ENCODE data around the gene CALHM6. TPM values are rescaled to one million over a fixed set of nuclear protein-coding genes. Genes with fewer than 3 reads are reported as not detected.

The CALHM6 gene
- total and polyA plus RNA-seq, 2 experiments from 2014 or later = 1.2 to 1.6 TPM

DNA sequence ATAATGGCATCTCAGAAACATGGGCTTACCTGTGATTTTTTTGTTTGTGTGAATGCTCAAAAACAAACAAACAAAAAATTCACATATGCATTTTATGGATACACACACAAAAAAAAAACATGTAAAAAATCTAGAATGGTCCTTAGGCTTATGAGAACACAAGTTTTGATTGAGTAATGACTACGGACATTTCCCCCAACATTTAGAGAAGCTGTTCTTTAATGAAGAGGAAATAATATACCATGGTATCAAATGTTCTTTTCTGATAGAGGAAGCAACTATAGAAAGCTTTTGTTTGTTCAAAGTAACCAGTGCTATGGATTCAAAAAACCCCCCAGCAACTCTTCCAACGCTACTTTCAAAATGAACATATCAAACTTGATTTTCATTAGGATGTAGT is 8.6 kb upstream of the CALHM6 start:
- peaks cover 7% of the 10 kb centered on the region; the same call in 2 of the 3 replicates for H3K4me1 Mint-ChIP-seq
- Histone ChIP-seq H3K27me3 (ENCODE audit: insufficient read depth) (no peaks in the 10 kb centered on the region), H3K79me2 (replicated peaks; ENCODE audit: insufficient read depth) (no peaks in the 10 kb centered on the region), H3K4me2 (no peak overlapping the region), H3K9me2 (ENCODE audit: insufficient read depth) (no peaks in the 10 kb centered on the region), H3K36me3 (ENCODE audit: insufficient read depth) (no peaks in the 10 kb centered on the region), H3K4me1 (ENCODE audit: insufficient read depth) (no peaks in the 10 kb centered on the region), H4K20me1 (replicated peaks; ENCODE audit: insufficient read depth) (no peaks in the 10 kb centered on the region), H3K27ac (ENCODE audit: low read depth) (no peak overlapping the region), H3F3A (replicated peaks; ENCODE audit: low read depth) (no peaks in the 10 kb centered on the region), H3K4me3 (no peak overlapping the region), H2AFZ (no peak overlapping the region)
- H3K27ac Mint-ChIP-seq = no peak overlapping the region
- no peaks in the 10 kb centered on the region for H3K27me3 Mint-ChIP-seq (ENCODE audit: insufficient read depth, low read depth, poor library complexity)
- H3K36me3 Mint-ChIP-seq (ENCODE audit: low read depth) = no peaks in the 10 kb centered on the region
- H3K9me3 Mint-ChIP-seq = no peaks in the 10 kb centered on the region
- no peak for TF ChIP-seq EZH2 (IDR thresholded peaks at IDR 0.05; ENCODE audit: low read depth, unreplicated experiment)
- no peak for TF ChIP-seq STAT1 (IDR thresholded peaks at IDR 0.05; ENCODE audit: unreplicated experiment)
- TF ChIP-seq, protein P1, sequence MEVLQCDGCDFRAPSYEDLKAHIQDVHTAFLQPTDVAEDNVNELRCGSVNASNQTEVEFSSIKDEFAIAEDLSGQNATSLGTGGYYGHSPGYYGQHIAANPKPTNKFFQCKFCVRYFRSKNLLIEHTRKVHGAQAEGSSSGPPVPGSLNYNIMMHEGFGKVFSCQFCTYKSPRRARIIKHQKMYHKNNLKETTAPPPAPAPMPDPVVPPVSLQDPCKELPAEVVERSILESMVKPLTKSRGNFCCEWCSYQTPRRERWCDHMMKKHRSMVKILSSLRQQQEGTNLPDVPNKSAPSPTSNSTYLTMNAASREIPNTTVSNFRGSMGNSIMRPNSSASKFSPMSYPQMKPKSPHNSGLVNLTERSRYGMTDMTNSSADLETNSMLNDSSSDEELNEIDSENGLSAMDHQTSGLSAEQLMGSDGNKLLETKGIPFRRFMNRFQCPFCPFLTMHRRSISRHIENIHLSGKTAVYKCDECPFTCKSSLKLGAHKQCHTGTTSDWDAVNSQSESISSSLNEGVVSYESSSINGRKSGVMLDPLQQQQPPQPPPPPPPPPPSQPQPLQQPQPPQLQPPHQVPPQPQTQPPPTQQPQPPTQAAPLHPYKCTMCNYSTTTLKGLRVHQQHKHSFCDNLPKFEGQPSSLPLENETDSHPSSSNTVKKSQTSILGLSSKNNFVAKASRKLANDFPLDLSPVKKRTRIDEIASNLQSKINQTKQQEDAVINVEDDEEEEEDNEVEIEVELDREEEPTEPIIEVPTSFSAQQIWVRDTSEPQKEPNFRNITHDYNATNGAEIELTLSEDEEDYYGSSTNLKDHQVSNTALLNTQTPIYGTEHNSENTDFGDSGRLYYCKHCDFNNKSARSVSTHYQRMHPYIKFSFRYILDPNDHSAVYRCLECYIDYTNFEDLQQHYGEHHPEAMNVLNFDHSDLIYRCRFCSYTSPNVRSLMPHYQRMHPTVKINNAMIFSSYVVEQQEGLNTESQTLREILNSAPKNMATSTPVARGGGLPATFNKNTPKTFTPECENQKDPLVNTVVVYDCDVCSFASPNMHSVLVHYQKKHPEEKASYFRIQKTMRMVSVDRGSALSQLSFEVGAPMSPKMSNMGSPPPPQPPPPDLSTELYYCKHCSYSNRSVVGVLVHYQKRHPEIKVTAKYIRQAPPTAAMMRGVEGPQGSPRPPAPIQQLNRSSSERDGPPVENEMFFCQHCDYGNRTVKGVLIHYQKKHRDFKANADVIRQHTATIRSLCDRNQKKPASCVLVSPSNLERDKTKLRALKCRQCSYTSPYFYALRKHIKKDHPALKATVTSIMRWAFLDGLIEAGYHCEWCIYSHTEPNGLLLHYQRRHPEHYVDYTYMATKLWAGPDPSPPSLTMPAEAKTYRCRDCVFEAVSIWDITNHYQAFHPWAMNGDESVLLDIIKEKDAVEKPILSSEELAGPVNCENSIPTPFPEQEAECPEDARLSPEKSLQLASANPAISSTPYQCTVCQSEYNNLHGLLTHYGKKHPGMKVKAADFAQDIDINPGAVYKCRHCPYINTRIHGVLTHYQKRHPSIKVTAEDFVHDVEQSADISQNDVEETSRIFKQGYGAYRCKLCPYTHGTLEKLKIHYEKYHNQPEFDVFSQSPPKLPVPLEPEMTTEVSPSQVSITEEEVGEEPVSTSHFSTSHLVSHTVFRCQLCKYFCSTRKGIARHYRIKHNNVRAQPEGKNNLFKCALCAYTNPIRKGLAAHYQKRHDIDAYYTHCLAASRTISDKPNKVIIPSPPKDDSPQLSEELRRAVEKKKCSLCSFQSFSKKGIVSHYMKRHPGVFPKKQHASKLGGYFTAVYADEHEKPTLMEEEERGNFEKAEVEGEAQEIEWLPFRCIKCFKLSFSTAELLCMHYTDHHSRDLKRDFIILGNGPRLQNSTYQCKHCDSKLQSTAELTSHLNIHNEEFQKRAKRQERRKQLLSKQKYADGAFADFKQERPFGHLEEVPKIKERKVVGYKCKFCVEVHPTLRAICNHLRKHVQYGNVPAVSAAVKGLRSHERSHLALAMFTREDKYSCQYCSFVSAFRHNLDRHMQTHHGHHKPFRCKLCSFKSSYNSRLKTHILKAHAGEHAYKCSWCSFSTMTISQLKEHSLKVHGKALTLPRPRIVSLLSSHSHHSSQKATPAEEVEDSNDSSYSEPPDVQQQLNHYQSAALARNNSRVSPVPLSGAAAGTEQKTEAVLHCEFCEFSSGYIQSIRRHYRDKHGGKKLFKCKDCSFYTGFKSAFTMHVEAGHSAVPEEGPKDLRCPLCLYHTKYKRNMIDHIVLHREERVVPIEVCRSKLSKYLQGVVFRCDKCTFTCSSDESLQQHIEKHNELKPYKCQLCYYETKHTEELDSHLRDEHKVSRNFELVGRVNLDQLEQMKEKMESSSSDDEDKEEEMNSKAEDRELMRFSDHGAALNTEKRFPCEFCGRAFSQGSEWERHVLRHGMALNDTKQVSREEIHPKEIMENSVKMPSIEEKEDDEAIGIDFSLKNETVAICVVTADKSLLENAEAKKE (CRISPR knock-in tag; IDR thresholded peaks at IDR 0.05) = no peak
- no peak for TF ChIP-seq EZH2phosphoT487 (IDR thresholded peaks at IDR 0.05; ENCODE audit: unreplicated experiment)
- TF ChIP-seq CREB1 (CRISPR knock-in tag; IDR thresholded peaks at IDR 0.05; ENCODE audit: low read depth) = no peak
- TF ChIP-seq, protein P2, sequence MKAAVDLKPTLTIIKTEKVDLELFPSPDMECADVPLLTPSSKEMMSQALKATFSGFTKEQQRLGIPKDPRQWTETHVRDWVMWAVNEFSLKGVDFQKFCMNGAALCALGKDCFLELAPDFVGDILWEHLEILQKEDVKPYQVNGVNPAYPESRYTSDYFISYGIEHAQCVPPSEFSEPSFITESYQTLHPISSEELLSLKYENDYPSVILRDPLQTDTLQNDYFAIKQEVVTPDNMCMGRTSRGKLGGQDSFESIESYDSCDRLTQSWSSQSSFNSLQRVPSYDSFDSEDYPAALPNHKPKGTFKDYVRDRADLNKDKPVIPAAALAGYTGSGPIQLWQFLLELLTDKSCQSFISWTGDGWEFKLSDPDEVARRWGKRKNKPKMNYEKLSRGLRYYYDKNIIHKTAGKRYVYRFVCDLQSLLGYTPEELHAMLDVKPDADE (IDR thresholded peaks at IDR 0.05) = no peak
- TF ChIP-seq ZNF331 (CRISPR knock-in tag; IDR thresholded peaks at IDR 0.05; ENCODE audit: low read depth) = no peak
- DNase-seq (ENCODE audit: low spot score) = no peak
- no peak for ATAC-seq
- H3K4me3 Mint-ChIP-seq = no peak overlapping the region
